IPS-11a (cell line): ENCODE results near the gene PTPRN.
"Not testable (repeated sequence)": the region's sequence is repeated elsewhere in the genome, so short reads cannot be mapped to it uniquely, and the experiment has no call there.

Experiments used
- H3K4me3 ChIP-seq: one replicate; pipeline ENCODE4 v1.5.1; 2013; ENCODE audit warnings: low read depth, low read length, control low read depth

The PTPRN gene

GRCh38 chr2:219309278-219309677 is at the start of gene PTPRN:
Gene PTPRN (minus strand): TSS chr2:219309401. CDS start chr2:219309332, 69 bp downstream.
- H3K4me3 ChIP-seq = peak within 1 kb of the TSS; percentile 47

- H3K4me3 ChIP-seq = peak overlapping the region; percentile 41
Measured at GRCh38 chr2:219358170-219359075, 49.2 kb upstream of the PTPRN start.

GRCh38 chr2:219356834-219357233 is 47.6 kb upstream of the PTPRN start:
- no peak overlapping the region for H3K4me3 ChIP-seq

GRCh38 chr2:219354582-219354981 is 45.4 kb upstream of the PTPRN start:
- H3K4me3 ChIP-seq = no peak overlapping the region

GRCh38 chr2:219353129-219353528 is 43.9 kb upstream of the PTPRN start:
- H3K4me3 ChIP-seq = no peak overlapping the region

- no peak overlapping the region for H3K4me3 ChIP-seq
Measured at GRCh38 chr2:219352448-219353023, 43.3 kb upstream of the PTPRN start.

- no peak overlapping the region for H3K4me3 ChIP-seq
Measured at GRCh38 chr2:219350710-219351221, 41.6 kb upstream of the PTPRN start.

- H3K4me3 ChIP-seq = no peak overlapping the region
Measured at GRCh38 chr2:219350215-219350614, 41.0 kb upstream of the PTPRN start.

GRCh38 chr2:219344751-219345430 is 35.7 kb upstream of the PTPRN start:
- H3K4me3 ChIP-seq = no peak overlapping the region

GRCh38 chr2:219335373-219335786 is 26.2 kb upstream of the PTPRN start:
- H3K4me3 ChIP-seq = no peak overlapping the region

GRCh38 chr2:219334076-219334475 is 24.9 kb upstream of the PTPRN start:
- no peak overlapping the region for H3K4me3 ChIP-seq

- peak within 1 kb of the TSS; percentile 33 for H3K4me3 ChIP-seq
Measured at GRCh38 chr2:219332542-219332941, 23.3 kb upstream of the PTPRN start, which contains the start of gene RESP18. Gene RESP18 (minus strand): TSS chr2:219332744.

GRCh38 chr2:219331560-219332213 is 22.5 kb upstream of the PTPRN start:
- peak overlapping the region; percentile 1 for H3K4me3 ChIP-seq

- no peak overlapping the region for H3K4me3 ChIP-seq
Measured at GRCh38 chr2:219327719-219328118, 18.5 kb upstream of the PTPRN start.

GRCh38 chr2:219325657-219326315 is 16.6 kb upstream of the PTPRN start:
- no peak overlapping the region for H3K4me3 ChIP-seq

- no peak overlapping the region for H3K4me3 ChIP-seq
Measured at GRCh38 chr2:219325136-219325535, 15.9 kb upstream of the PTPRN start.

GRCh38 chr2:219323434-219323833 is 14.2 kb upstream of the PTPRN start:
- H3K4me3 ChIP-seq = no peak overlapping the region

GRCh38 chr2:219314804-219315468 is 5.7 kb upstream of the PTPRN start:
- no peak overlapping the region for H3K4me3 ChIP-seq

GRCh38 chr2:219312683-219313263 is 3.6 kb upstream of the PTPRN start:
- not testable (repeated sequence) for H3K4me3 ChIP-seq
